ENCODE results near the gene ENDOD1.
A peak's percentile ranks its signal among the peaks of the same experiment; 100 is the strongest.

ENDOD1 gene

DNA sequence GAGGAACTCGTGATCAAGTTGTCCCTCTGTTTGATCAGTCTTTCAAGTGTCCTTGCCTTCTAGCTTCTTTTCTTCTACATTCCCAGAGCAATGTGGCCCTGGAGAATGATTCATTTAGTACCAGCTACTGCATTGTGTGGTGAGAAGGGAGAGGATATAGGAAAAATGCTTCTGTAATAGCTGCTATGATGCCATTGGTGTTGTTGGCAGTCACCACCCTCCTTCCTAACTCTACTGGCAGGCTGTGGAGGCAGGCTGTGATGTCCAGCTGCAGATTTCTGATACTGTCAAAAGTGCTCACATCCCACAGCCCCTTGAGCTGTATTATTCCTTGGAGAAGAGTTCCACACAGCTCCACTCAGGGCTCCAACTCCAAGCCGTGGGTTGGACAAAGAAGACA, 52.8 kb downstream of the ENDOD1 start:
- no peak for DNase-seq

DNA sequence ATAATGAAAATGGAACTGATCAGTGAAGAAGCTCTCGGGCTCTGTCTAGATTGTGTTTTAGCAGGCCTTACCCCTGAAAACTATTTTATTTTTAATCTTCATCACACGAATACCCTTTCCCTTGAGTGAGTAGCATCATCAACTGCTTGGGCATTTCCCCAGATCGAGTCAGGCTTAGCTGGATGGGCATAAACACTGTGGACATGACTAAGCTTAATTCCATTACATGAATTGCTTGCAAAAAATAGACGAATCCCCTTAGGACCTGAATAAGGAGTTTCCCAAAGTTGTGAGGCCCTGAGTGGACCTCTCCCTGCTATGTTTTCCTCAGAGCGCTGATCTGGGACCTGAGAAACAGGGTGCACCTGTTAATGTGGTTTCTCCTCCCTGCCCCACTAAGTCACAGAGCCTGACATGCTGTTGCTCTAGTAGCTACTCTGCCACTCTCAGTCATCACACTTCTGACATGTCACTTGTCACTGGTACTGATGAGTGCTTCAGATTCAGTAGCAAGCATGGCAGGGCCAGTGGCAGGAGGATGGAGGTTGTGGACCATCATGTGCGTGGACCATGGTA, 53.5 kb downstream of the ENDOD1 start:
- no peak for DNase-seq

DNA sequence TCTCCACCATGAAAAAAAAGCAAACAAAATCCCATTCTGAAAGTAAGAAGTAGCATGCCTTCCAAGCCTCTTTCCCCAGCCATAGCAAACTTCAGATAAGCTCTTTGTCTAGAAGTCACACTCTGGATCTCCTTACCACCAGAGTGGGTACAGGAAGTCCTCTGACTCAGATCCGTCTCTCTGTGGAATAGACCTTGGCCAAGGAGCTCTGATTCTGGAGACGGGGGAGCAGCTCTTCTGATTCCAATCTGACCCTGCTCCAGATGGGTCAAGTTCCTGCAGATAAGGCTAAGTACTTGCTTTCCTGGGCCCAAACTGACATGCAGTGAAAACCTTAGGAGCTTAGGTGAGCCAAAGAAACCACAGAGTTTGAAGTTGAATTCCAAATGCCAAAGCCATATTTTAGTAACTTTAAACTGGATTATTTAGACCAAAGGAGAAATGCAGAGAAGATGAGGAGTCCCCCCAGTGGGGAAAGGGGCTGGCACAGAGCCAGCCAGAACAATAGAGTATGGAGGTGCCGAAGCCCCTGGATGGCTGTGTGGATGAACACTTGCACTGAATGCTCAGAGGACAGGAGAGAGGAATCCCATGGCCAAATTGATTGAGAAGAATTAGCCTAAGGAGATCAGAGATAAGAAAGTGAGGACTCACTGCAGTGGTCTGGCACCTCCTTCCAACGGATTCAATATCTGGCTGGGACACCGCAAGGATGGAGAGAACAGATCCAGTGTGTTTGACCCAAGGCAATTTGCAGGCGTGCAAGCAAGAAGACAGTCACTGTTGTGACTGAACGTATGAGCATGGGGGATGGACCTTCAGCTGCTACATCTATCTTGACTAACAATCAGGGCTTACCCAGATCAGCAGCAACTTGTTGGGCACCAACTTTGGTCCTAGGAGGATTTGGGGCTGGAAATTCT, 54.9 kb downstream of the ENDOD1 start:
- DNase-seq, result no peak

DNA sequence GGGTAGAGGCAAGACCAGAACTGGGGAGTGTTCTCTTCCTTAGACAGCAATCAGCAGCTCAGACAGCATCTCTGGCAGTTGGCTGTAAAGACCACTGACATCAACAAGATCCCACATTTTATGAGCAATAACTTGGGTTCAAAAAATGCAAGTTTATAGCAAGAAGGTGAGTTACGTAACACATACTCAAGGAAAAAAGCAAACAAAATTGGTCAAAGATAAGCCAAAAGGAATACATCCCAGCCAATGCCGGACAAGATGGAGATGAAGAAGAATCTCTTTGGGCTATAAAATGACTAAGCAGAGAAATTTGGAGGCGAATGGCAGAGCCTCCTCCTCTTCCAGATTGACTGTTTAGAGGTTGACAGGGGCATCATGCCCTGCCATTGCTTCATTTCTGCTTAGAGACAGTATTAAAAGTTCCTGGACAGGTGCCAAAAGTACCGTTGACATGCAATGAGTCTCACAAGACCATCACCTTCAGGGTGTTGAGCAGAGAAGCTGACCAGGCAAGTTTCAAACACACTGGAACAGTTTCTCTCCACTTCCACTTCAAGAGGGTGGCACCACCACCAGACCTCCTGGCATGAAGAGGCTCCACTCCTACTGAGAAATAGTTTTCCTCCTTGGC, 55.9 kb downstream of the ENDOD1 start:
- no peak for DNase-seq

DNA sequence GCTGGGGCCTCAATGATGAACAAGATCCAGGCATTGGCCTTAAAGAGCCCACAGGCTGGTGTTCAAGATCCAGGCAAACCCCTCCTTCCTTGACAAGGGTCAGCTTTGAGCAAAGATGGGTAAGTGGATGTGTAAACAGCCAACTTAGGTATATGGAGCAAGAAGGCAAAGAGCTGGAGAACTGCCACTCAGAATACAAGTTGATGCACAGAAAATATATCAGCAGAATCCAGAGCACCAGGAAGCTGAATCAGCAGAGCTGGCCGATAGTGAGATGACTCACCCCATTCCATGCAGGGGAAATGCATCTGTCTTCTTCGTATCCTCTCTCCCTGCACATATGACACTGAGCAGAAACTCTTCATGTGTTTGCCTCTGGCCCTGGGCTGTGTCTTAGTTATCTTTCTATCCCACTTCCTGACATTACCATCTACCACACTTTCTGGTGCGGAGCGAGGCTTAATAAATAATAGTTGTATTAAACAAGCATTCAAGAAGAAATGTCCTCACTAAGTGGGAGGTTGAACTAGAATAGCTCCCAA, 57.8 kb downstream of the ENDOD1 start:
- DNase-seq, result peak in 18 of 56 donors; percentile 4 to 48 (median 28)

DNA sequence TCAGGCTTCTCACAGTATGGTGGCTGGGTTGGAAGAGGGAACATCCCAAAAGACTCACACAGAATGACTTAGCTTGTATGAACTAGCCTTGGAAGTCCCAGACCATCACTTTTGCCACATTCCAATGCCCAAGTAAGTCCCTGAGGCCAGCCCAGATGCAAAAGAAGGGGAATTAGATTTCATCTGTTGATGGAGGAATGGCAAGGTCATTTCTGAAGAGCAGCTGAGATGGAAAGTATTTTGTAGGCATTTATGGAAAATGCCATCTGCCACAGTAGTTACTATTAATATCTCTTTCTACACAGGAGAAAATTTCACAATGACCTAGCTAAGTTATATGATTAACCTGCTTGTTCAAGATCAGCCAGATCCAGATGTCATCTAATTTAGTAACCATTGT, 58.8 kb downstream of the ENDOD1 start:
- DNase-seq, result no peak

DNA sequence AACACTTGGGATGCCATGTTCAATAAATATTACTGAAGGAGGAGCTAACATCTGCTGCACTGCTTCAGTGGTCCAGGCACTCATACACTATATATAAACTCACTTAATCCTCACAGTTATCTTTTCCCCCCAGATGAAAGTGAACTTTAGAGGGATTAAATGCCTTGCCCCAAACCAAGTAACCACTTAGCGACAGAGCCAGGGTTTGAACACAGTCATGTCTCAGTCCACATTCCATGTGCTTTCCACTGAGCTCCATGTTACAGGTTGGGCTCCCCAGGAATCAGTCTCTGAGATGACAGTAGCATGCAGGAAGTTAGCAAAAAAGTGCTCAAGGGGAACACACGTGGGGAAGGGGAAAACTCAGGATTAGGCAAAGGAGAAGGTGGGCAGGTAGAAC, 59.3 kb downstream of the ENDOD1 start:
- DNase-seq, result no peak

DNA sequence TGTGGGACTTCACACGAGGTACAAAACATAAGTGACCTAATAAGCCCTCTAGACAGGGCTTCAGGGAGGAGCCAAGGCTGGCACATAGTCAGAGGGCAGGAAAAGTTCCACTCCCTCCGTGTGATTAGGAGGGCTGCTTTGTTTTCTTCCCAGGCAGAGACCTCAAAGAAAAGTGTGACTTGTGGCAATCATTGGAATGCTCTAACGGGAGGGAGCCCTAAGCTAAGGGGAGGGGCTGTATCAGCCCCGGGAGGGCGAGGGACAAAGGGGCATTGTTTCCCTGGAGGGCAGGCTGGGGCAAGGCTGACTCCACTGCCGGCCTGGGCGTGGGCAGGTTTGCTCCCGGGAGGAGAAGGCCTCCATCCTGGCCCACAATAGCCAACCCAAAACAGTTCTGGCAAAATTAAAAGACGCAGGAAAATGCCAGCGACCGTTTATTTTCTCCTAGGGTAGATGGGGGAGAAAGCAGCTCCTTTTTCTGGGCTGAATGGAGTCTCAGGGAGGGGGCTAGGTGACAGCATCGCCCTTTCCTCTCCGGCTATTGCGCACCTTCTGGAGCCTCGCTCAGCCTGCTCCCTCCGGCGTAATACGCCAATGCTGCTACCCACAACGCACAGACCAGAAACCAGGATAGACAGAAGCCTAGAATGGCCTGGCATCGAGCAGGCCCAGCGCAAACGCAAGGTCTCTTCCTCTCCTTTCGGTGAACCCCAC, 60.2 kb downstream of the ENDOD1 start:
- DNase-seq, result peak in 51 of 56 donors; percentile 16 to 84 (median 55)

DNA sequence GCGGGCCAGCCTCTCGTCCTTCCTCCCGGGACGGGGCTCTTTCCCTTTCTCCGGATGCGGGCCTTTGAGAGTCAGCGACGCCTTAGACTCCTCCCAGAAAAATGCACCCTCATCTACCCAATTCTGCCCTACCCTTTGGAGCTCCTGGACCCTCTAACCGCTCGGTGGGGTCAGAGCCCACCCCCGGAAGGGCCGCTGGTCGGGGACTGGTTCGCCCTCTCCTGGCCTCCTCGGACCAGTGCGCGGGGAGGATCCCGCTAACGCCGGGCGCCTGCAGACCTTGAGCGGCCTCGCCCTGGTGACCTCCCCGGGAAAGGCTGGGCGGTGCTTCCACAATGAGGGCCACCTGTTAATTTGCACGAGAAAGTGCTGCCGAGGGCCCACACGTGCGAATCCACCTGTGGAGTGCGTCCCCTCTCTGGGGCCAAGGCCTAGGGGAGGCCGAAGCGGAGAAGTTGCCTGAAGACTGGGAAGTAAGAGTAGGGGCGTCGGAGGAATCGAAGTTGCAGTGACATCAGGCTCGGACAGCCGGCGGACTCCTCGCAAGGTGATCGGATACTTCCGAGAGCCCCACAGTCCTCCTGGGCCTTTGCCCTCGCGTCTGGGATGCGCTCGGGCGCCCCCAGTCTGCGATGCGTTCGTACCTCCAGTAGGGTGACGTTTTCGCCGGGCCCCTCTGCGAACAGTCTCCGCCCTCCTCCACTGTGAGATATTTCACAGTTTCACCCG, 61.5 kb downstream of the ENDOD1 start:
- DNase-seq, result peak in 55 of 56 donors; percentile 37 to 94 (median 84)

DNA sequence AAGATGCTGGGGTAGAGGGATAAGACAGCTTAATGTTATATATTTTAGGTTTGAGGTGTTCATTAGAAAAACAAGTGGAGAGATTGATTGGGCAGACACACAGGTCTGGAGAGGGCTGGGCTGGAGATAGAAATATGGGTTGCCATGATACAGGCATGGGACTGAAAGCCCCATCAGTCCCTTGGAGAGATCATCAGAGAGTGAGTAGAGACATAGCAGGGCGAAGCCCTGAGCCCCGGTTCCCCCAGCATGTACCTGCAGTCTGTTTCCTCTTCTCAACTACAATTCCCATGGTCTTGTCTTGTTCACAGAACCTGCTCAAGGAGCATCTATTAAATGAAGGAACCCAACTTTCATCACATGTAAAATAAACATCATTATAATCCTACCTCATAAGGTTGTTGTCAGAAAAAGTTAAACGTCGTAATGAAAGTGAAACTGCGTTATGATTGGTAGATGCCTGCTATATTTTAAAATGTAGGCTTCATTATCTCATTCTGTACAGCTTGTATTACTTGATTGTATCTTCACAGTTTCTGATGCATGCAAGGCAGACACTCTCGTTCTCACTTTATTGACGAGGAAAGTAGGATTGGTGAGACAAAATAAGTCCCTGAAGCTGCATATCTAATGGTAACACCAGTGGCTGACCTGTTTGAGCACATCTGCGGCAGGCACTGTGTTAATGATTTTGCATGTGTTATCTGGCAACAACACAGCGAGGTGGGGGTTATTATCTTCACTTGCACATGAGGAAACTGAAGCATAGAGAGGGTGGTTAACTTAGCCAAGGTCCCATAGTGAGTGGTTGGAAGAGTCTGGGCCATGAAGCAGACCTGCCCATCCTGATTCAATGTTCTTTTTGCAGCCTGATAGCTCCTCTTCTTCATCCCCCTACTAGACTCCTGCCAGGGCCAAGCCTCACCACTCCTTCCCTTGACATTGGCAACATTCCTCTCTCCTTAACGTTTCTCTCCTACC, 63.5 kb downstream of the ENDOD1 start:
- no peak for DNase-seq

DNA sequence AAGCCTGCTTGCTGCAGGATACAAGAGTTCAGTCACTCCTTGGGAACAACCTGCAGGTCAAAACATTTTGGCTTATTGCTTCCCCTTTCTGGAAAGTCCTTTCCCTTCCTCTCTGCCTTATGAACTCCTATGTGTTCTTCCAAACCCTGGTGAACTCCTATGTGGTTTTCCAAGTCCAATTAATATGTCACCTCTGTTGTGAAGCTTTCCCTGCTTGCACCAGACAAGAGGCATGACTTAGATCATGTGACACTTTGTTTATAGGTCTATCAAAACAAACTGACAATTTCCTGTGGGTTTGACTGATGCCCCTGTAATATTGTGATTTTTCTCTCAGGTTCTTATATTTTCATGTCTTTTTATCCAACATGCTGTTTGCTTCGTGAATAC, 64.2 kb downstream of the ENDOD1 start:
- no peak for DNase-seq

DNA sequence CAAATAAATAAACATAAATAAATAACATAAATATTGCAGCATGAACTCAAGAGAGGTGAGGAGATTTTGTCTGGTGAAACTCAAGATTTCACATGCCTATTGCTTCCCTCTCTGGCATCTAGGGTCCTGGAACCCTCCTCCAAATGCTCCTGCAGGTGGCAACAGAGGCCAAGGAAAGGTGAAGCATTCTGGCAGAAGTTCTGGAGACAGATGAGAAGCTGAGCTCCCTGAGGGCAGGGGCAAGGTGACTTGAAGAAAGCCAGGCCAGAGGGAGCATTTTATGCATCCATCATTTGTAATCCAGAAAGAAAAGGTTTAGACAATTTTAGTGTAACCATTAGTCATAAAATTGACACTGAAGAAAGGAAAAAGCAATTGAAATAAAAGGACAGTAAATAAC, 64.9 kb downstream of the ENDOD1 start:
- DNase-seq, result peak in 8 of 56 donors; percentile 7 to 29 (median 16)

DNA sequence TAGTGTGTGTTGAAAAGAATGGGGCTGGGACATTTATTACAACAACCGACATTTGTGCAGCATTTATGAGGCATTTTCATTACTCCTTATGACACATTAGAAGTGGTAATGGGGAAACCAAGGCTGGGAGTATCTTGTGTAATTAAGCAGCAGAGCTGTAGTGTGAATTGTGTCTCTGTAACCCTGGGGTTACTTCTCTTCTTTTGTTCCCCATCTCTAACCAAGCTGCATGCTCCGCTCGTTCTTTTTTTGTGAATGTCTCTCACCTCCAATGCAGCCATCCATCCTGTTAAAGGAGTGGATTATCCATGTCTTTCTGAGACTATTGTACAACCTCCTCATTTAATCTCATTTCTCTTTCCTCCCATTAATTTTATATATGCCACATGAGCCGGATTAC, 65.7 kb downstream of the ENDOD1 start:
- DNase-seq, result no peak

DNA sequence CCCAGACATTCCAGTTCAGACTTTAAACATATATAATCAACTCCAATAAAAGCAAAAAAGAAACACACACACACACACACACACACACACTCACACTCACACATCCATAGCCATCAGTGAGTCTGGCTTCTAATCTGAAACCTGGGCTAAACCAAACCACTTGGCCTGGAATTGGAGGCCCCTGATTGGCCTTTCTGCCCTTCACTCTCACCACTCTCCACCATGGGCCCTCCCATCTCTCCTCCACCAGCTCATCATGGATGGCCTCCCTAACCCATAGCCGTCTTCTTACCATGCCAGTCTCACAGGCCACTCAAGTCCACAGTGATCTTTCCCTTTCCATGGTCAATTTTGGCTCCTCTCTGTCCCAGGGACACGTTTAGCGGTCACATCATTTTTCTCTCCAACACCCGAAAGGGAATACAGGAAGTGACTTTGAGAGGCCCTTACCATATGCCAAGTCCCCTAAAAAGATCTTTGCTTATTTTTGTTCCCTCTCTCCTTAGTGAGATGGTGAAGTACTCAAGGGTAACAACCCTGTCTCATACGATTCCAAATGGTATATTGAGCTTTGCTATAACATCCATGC, 66.6 kb downstream of the ENDOD1 start:
- DNase-seq, result no peak

DNA sequence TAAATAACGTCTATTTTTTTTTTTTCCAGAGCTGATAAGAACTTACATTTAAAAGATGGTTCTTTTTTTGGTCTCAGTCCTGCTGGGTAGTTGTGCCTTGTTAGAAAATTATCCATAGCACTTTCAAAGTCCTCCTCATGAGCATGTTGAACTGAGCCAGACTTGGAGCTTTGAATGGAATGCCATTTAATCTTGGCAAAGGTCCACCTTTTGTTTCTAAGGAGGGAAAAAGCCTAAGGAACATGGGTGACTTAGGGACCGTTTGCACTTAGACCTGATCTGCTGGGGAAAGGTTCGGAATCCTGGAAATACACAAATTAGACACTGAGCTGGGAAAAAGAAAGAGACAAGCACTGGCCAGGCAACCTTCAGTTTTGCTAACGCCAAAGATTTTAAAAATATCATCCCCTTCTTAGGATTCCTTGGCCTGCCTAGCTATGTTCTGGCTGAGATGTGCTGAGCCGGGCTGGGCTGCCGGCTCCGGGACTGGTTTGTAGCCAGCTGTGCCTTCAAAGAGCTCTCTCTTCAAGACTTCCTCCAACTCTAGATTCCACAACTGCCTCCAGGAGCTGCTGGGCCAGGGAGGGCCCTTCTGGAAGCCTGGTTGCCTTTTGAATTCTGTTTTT, 67.4 kb downstream of the ENDOD1 start:
- DNase-seq, result peak in 2 of 56 donors; percentile 3 to 13

DNA sequence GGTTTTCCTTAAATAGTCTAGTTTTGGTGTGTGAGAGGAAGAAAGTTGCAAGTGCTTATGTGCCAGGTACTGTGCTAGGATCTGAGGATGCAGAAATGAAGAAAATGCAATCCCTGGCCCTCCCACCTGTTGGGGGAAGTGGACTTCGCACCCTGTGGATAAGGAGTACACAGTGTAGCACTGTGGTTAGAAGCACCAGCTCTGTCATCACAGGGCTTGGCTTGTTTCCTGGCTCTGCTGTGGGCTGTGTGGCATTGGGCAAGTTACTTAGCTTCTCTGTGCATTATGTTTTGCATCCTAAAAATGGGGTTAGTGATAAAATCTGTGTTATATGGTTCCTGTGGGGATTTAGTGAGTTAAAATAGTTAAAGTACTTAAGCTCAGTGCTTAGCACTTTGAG, 68.2 kb downstream of the ENDOD1 start:
- DNase-seq, result no peak

DNA sequence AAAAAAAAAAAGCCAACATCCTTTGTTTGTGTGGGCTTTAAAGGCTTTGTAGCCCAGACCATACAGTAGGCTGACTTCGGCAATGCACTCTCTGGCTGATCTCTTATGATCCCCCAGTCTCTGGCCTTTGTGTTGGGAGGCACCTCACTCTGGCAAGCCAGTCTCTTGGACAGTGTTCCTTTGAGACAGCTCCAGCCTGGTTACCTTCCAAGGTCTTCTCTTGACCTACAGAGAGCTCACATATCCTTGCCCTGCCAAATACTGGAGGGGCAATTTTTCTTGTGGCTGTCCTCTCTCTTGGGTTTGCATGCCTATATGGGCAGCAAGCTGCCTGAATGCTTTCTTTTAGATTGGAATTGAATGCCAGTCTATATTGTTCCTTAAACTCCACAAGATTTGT, 71.6 kb downstream of the ENDOD1 start:
- no peak for DNase-seq

DNA sequence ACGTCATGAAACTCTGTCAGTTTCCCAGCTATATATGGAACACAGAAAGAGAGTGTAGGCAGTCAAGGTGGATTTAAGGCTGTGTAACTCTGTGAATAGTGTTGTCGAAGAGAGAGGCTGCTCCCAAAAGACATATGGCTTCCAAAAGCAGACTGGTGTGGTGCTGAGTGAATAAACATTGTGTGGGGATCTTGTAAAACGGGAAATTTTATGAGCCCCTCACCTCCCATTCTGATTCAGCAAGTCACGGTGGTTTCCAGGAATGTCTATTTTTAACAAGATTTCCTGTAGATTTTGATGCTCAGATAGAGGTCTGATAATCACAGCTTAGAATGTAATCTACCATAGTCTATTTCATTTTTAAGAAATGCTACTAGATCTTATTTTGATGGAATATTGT, 73.5 kb downstream of the ENDOD1 start:
- DNase-seq, result no peak

DNA sequence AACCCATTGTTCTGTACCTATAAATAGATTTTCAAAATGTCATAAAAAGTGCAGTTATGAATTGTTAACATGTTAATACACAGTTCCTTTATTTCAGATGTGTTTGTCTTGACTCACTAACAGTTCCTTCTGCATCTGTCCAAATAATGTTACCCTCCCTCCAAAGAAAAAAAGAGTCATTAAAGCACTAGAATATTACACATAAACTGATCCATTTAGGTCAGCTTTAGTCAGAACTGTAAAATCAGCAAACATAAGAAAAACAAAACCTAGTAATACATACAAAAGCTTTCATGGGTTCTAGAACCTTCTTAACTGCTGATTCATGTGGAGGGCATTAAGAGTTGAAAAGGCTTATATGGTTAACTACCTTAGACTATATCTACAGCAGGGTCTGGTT, 76.0 kb downstream of the ENDOD1 start:
- no peak for DNase-seq
